Parathyroid adenoma (tissue), 2 donors: Measurements from ENCODE around the gene CAMKMT.

ENCODE experiments used
- H2AFZ ChIP-seq: fragments of 300-600 bp; sonication (generic); one replicate; pipeline ENCODE4 v1.7.0; 2017; ENCODE audit warnings: antibody characterized with exemption, mild to moderate bottlenecking
- H3K27ac ChIP-seq: fragments of 300-600 bp; sonication (generic); one replicate; pipeline ENCODE4 v1.7.0; 2017
- H3K27me3 ChIP-seq: fragments of 300-600 bp; sonication (generic); one replicate; pipeline ENCODE4 v1.7.0; 2017; ENCODE audit warnings: low read length; ENCODE audit not compliant: control insufficient read depth, insufficient read depth
- H3K36me3 ChIP-seq: fragments of 300-600 bp; sonication (generic); one replicate; pipeline ENCODE4 v1.7.0; 2017; ENCODE audit warnings: low read length; ENCODE audit not compliant: control insufficient read depth, insufficient read depth
- H3K4me1 ChIP-seq: fragments of 300-600 bp; sonication (generic); one replicate; pipeline ENCODE4 v1.7.0; 2017; ENCODE audit warnings: control low read depth
- H3K4me2 ChIP-seq: fragments of 300-600 bp; sonication (generic); one replicate; pipeline ENCODE4 v1.7.0; 2017; ENCODE audit warnings: low read length
- H3K4me3 ChIP-seq: fragments of 300-600 bp; sonication (generic); one replicate; pipeline ENCODE4 v1.7.0; 2017; ENCODE audit warnings: low read depth, low read length
- H3K79me2 ChIP-seq: fragments of 300-600 bp; sonication (generic); one replicate; pipeline ENCODE4 v1.7.0; 2017; ENCODE audit warnings: control low read depth
- H3K9ac ChIP-seq: fragments of 300-600 bp; sonication (generic); one replicate; pipeline ENCODE4 v1.7.0; 2017; ENCODE audit warnings: mild to moderate bottlenecking
- H3K9me3 ChIP-seq: fragments of 300-600 bp; sonication (generic); one replicate; pipeline ENCODE4 v1.7.0; 2017; ENCODE audit warnings: low read length; ENCODE audit not compliant: control insufficient read depth
- TF ChIP-seq, protein P1 (sequence below): fragments of 300-600 bp; sonication (generic); IDR thresholded peaks from one replicate; pipeline ENCODE4 v1.7.0; 2017; ENCODE audit warnings: antibody characterized with exemption, mild to moderate bottlenecking
- donor health status: primary hyperparathyroidism.

CAMKMT gene

GRCh38 chr2:44559108-44559507, 197.4 kb downstream of the CAMKMT start:
- Histone ChIP-seq H3K27me3 (no peaks in the 10 kb centered on the region), H3K4me2 (no peak overlapping the region), H3K9me3 (no peaks in the 10 kb centered on the region), H3K27ac (no peak overlapping the region), H3K9ac (no peak overlapping the region), H3K4me3 (no peak overlapping the region), H3K79me2 (no peaks in the 10 kb centered on the region), H3K4me1 (no peaks in the 10 kb centered on the region), H3K36me3 (no peaks in the 10 kb centered on the region), H2AFZ (no peak overlapping the region)
- TF ChIP-seq, protein P1, sequence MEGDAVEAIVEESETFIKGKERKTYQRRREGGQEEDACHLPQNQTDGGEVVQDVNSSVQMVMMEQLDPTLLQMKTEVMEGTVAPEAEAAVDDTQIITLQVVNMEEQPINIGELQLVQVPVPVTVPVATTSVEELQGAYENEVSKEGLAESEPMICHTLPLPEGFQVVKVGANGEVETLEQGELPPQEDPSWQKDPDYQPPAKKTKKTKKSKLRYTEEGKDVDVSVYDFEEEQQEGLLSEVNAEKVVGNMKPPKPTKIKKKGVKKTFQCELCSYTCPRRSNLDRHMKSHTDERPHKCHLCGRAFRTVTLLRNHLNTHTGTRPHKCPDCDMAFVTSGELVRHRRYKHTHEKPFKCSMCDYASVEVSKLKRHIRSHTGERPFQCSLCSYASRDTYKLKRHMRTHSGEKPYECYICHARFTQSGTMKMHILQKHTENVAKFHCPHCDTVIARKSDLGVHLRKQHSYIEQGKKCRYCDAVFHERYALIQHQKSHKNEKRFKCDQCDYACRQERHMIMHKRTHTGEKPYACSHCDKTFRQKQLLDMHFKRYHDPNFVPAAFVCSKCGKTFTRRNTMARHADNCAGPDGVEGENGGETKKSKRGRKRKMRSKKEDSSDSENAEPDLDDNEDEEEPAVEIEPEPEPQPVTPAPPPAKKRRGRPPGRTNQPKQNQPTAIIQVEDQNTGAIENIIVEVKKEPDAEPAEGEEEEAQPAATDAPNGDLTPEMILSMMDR = no peak

GRCh38 chr2:44560352-44560751, 198.6 kb downstream of the CAMKMT start:
- Histone ChIP-seq H3K79me2 (no peaks in the 10 kb centered on the region), H3K36me3 (no peaks in the 10 kb centered on the region)
- TF ChIP-seq, protein P1 = peak; percentile 30

DNA sequence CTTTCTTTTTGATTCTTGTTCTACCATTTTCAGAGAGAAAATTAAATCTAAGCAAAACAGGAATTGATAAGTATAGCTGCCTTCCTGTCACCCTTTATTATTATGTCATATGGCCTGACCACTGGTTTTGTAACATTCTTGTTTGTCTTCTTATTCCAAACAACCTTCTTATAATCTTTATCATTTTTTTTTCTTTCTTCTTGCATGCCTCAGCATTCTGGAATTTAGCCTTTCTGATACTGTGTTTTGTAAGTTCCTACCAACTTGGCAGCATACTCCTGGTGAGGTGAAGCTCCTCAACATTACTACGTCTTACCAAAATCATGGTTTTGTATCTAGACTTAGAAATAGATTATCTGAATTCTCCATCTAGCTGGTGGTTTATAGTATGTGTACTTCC, 199.2 kb downstream of the CAMKMT start:
- Histone ChIP-seq H3K79me2 (no peaks in the 10 kb centered on the region), H3K27ac (no peak overlapping the region), H3K4me3 (no peak overlapping the region), H3K4me1 (no peaks in the 10 kb centered on the region), H3K27me3 (no peaks in the 10 kb centered on the region), H3K9me3 (no peaks in the 10 kb centered on the region), H3K4me2 (no peak overlapping the region), H3K36me3 (no peaks in the 10 kb centered on the region), H3K9ac (no peak overlapping the region), H2AFZ (no peak overlapping the region)
- TF ChIP-seq, protein P1 = no peak

More at GRCh38 chr2:44560352-44560751, 198.6 kb downstream of the CAMKMT start:
- Histone ChIP-seq H3K27me3 (no peaks in the 10 kb centered on the region), H3K4me1 (no peaks in the 10 kb centered on the region), H3K27ac (no peak overlapping the region), H3K4me3 (no peak overlapping the region), H3K9me3 (no peaks in the 10 kb centered on the region), H3K4me2 (no peak overlapping the region), H2AFZ (no peak overlapping the region), H3K9ac (no peak overlapping the region)

DNA sequence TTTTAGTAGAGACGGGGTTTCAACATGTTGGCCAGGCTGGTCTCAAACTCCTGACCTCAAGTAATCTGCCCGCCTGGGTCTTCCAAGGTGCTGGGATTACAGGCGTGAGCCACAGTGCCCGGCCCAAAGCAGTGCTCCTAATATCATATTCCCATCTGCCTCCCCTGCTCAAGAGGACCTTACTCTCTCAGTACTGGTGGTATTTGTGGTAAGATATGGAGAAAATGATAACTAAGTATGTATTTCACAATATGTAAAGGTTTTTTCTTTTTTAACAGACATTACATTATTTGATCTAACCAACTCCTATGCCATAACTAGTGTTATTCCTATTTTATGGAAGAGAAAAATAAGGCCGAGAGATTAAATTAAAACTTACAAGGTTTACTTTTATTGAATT, 201.0 kb downstream of the CAMKMT start:
- H3K27ac ChIP-seq = no peak overlapping the region
- H3K36me3 ChIP-seq = no peaks in the 10 kb centered on the region
- no peak overlapping the region for H3K4me3 ChIP-seq
- H2AFZ ChIP-seq = no peak overlapping the region
- no peak overlapping the region for H3K9ac ChIP-seq
- H3K9me3 ChIP-seq = no peaks in the 10 kb centered on the region
- H3K4me2 ChIP-seq = no peak overlapping the region
- no peaks in the 10 kb centered on the region for H3K79me2 ChIP-seq
- no peaks in the 10 kb centered on the region for H3K27me3 ChIP-seq
- TF ChIP-seq, protein P1 = no peak
- no peaks in the 10 kb centered on the region for H3K4me1 ChIP-seq

DNA sequence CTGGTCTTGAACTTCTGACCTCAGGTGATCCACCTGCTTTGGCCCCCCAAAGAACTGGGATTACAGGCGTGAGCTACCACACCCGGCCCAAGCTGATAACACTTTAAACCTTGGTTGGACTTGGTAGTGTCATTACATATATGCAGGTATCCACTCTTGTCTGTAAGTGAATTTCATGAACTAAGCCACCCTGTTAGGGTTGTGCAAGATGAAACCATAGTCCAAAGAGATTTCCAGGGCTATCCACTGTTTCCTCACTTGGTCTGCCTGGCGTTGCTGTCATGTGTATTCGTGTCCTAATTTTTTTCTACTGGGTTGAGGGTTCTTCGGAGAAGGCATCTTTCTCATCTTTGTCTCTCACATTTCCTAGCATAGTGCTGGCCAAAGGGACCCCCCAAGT, 203.0 kb downstream of the CAMKMT start:
- H3K4me1 ChIP-seq = no peaks in the 10 kb centered on the region
- no peaks in the 10 kb centered on the region for H3K27me3 ChIP-seq
- TF ChIP-seq, protein P1 = no peak

More for the DNA sequence above, 203.0 kb downstream of the CAMKMT start:
- Histone ChIP-seq H3K9me3 (no peaks in the 10 kb centered on the region), H3K4me2 (no peak overlapping the region), H2AFZ (no peak overlapping the region), H3K36me3 (no peaks in the 10 kb centered on the region), H3K27ac (no peak overlapping the region), H3K9ac (no peak overlapping the region), H3K4me3 (no peak overlapping the region), H3K79me2 (no peaks in the 10 kb centered on the region)
